DND-41 (cell line): Measurements from ENCODE around the gene ENTPD6.
"Not testable (repeated sequence)": the region's sequence is repeated elsewhere in the genome, so short reads cannot be mapped to it uniquely, and the experiment has no call there.

Experiments used
- ATAC-seq: fragments of 200-7000 bp; cut with Tn5 transposase; 3 replicates; pipeline ENCODE4 v1.9.1; 2021; ENCODE audit warnings: low read depth; ENCODE audit not compliant: insufficient read depth
- DNase-seq: peaks from one replicate; pipeline ENCODE4 v3.0.0-alpha.2; 2020
- H2AFZ ChIP-seq: 2 replicates; pipeline ENCODE4 v1.6.0; 2012; ENCODE audit warnings: low read depth, low read length
- H3K27ac ChIP-seq: 2 replicates; pipeline ENCODE4 v1.5.1; 2012; ENCODE audit warnings: low read length, inconsistent platforms
- H3K27me3 ChIP-seq: fragments of 200-600 bp; sonication (generic); 2 replicates; pipeline ENCODE4 v1.6.0; 2012; ENCODE audit warnings: low read length, mild to moderate bottlenecking, inconsistent platforms; ENCODE audit not compliant: insufficient read depth, poor library complexity
- H3K36me3 ChIP-seq: 2 replicates; pipeline ENCODE4 v1.5.1; 2012; ENCODE audit warnings: low read length, inconsistent platforms; ENCODE audit not compliant: insufficient read depth
- H3K4me1 ChIP-seq: 2 replicates; pipeline ENCODE4 v1.5.1; 2012; ENCODE audit warnings: mild to moderate bottlenecking, low read length; ENCODE audit not compliant: insufficient read depth
- H3K4me2 ChIP-seq: 2 replicates; pipeline ENCODE4 v1.6.0; 2012; ENCODE audit warnings: mild to moderate bottlenecking, moderate library complexity, low read length, inconsistent platforms; ENCODE audit not compliant: insufficient read depth
- H3K4me3 ChIP-seq, 2 experiments: fragments of 200-600 bp in 1 of 2; shearing (Covaris generic) in 1 of 2; 2 replicates each; pipeline ENCODE4 v1.5.1; 2012 to 2016; ENCODE audit warnings: inconsistent platforms in 2 of 2, low read length in 2 of 2, mild to moderate bottlenecking in 2 of 2, low read depth in 1 of 2, moderate library complexity in 1 of 2
- H3K79me2 ChIP-seq: 2 replicates; pipeline ENCODE4 v1.6.0; 2012; ENCODE audit warnings: low read length, inconsistent platforms; ENCODE audit not compliant: insufficient read depth
- H3K9ac ChIP-seq: 2 replicates; pipeline ENCODE4 v1.6.0; 2012; ENCODE audit warnings: low read depth, mild to moderate bottlenecking, inconsistent platforms, low read length, moderate library complexity
- H3K9me3 ChIP-seq: 2 replicates; pipeline ENCODE4 v1.5.1; 2012; ENCODE audit warnings: low read length, moderate library complexity, mild to moderate bottlenecking, inconsistent platforms; ENCODE audit not compliant: insufficient read depth, severe bottlenecking
- H4K20me1 ChIP-seq: 2 replicates; pipeline ENCODE4 v1.6.0; 2012; ENCODE audit warnings: low read length; ENCODE audit not compliant: insufficient read depth
- CTCF ChIP-seq: IDR thresholded peaks from 2 replicates; pipeline ENCODE4 v1.5.1; 2012; ENCODE audit warnings: borderline replicate concordance, low read length, moderate library complexity, mild to moderate bottlenecking; ENCODE audit not compliant: poor library complexity, severe bottlenecking; ENCODE audit errors: extremely low read depth
- EZH2 ChIP-seq: IDR thresholded peaks from 3 replicates; pipeline ENCODE4 v1.6.1; 2012; ENCODE audit warnings: borderline replicate concordance, low read depth, mild to moderate bottlenecking, moderate library complexity, low read length, inconsistent platforms; ENCODE audit not compliant: severe bottlenecking

ENTPD6 gene

GRCh38 chr20:25158043-25158442 lies 37.5 kb upstream of the ENTPD6 start:
- Histone ChIP-seq H3K36me3 (no peaks in the 10 kb centered on the region), H3K27ac (no peak overlapping the region), H3K4me3 (no peak overlapping the region), H3K4me2 (no peak overlapping the region), H2AFZ (no peak overlapping the region), H4K20me1 (no peaks in the 10 kb centered on the region), H3K79me2 (no peaks in the 10 kb centered on the region), H3K9ac (no peak overlapping the region), H3K9me3 (peaks cover 2% of the 10 kb centered on the region), H3K27me3 (no peaks in the 10 kb centered on the region), H3K4me1 (no peaks in the 10 kb centered on the region)
- ATAC-seq = no peak
- TF ChIP-seq CTCF (no peak), EZH2 (no peak)
- DNase-seq = no peak

- no peak for ATAC-seq
- Histone ChIP-seq H3K9me3 (peaks cover 25% of the 10 kb centered on the region), H3K36me3 (no peaks in the 10 kb centered on the region), H3K27ac (no peak overlapping the region), H3K4me3 (no peak overlapping the region), H3K79me2 (no peaks in the 10 kb centered on the region), H4K20me1 (no peaks in the 10 kb centered on the region), H3K4me2 (no peak overlapping the region), H3K4me1 (no peaks in the 10 kb centered on the region), H2AFZ (no peak overlapping the region), H3K9ac (no peak overlapping the region), H3K27me3 (no peaks in the 10 kb centered on the region)
- DNase-seq = no peak
- no peak for TF ChIP-seq CTCF
- no peak for TF ChIP-seq EZH2
Measured at GRCh38 chr20:25160467-25160866, 35.0 kb upstream of the ENTPD6 start.

GRCh38 chr20:25160897-25161296 lies 34.6 kb upstream of the ENTPD6 start:
- no peak overlapping the region for H3K9ac ChIP-seq
- H3K4me2 ChIP-seq = no peak overlapping the region
- H3K79me2 ChIP-seq = no peaks in the 10 kb centered on the region
- DNase-seq (no peak), ATAC-seq (no peak)
- H3K4me1 ChIP-seq = no peaks in the 10 kb centered on the region
- H3K27ac ChIP-seq = no peak overlapping the region
- H3K27me3 ChIP-seq = no peaks in the 10 kb centered on the region
- H3K36me3 ChIP-seq = no peaks in the 10 kb centered on the region
- no peaks in the 10 kb centered on the region for H4K20me1 ChIP-seq
- no peak overlapping the region for H2AFZ ChIP-seq
- TF ChIP-seq EZH2 = no peak
- no peak for TF ChIP-seq CTCF
- no peak overlapping the region for H3K4me3 ChIP-seq
- peaks cover 29% of the 10 kb centered on the region for H3K9me3 ChIP-seq

GRCh38 chr20:25165128-25165527 lies 30.4 kb upstream of the ENTPD6 start:
- Histone ChIP-seq H3K9ac (no peak overlapping the region), H3K27ac (no peak overlapping the region), H3K4me2 (no peak overlapping the region), H4K20me1 (no peaks in the 10 kb centered on the region), H2AFZ (no peak overlapping the region), H3K79me2 (no peaks in the 10 kb centered on the region), H3K36me3 (no peaks in the 10 kb centered on the region), H3K4me3 (no peak overlapping the region), H3K4me1 (no peaks in the 10 kb centered on the region), H3K27me3 (no peaks in the 10 kb centered on the region), H3K9me3 (peaks cover 35% of the 10 kb centered on the region)
- DNase-seq (no peak), ATAC-seq (no peak)
- TF ChIP-seq CTCF = no peak
- TF ChIP-seq EZH2 = no peak

- peaks cover 35% of the 10 kb centered on the region for H3K9me3 ChIP-seq
Measured at GRCh38 chr20:25166105-25166782, 29.3 kb upstream of the ENTPD6 start.

More at GRCh38 chr20:25166105-25166782, 29.3 kb upstream of the ENTPD6 start:
- H3K36me3 ChIP-seq, H3K9ac ChIP-seq, H3K27ac ChIP-seq, H3K4me3 ChIP-seq, H2AFZ ChIP-seq, ATAC-seq, H3K79me2 ChIP-seq, H3K4me1 ChIP-seq, H4K20me1 ChIP-seq, DNase-seq, H3K4me2 ChIP-seq, H3K27me3 ChIP-seq: not testable (repeated sequence)
